H9 (cell line): ENCODE results near the gene LARGE1. TPM values are rescaled to one million over a fixed set of nuclear protein-coding genes. Genes with fewer than 3 reads are reported as not detected.

Experiments
- DNase-seq: peaks from one replicate; pipeline ENCODE4 v3.0.0-alpha.2; 2017
- H2AFZ ChIP-seq: one replicate; pipeline ENCODE4 v1.6.1; 2013; ENCODE audit warnings: mild to moderate bottlenecking, low read length, control low read depth, moderate library complexity
- H2AK5ac ChIP-seq: 2 replicates; pipeline ENCODE4 v1.6.1; 2013; ENCODE audit warnings: low read length, control low read depth, mixed read lengths; ENCODE audit not compliant: insufficient read length
- H2BK120ac ChIP-seq: one replicate; pipeline ENCODE4 v1.6.1; 2013; ENCODE audit warnings: low read depth, mild to moderate bottlenecking, low read length, control low read depth, inconsistent platforms; ENCODE audit not compliant: poor library complexity, severe bottlenecking
- H2BK12ac ChIP-seq: 2 replicates; pipeline ENCODE4 v1.6.1; 2013; ENCODE audit warnings: low read length, control low read depth, mixed read lengths, low read depth; ENCODE audit not compliant: insufficient read length
- H2BK15ac ChIP-seq: 2 replicates; pipeline ENCODE4 v1.6.1; 2013; ENCODE audit warnings: low read depth, low read length, control low read depth
- H2BK20ac ChIP-seq: one replicate; pipeline ENCODE4 v1.6.1; 2013; ENCODE audit warnings: low read depth, mild to moderate bottlenecking, low read length, control low read depth, inconsistent platforms; ENCODE audit not compliant: poor library complexity, severe bottlenecking
- H2BK5ac ChIP-seq: 2 replicates; pipeline ENCODE4 v1.6.1; 2013; ENCODE audit warnings: low read length, control low read depth, mixed read lengths; ENCODE audit not compliant: insufficient read length
- H3K14ac ChIP-seq: 2 replicates; pipeline ENCODE4 v1.6.1; 2013; ENCODE audit warnings: low read length, control low read depth; ENCODE audit not compliant: insufficient read depth
- H3K18ac ChIP-seq: 2 replicates; pipeline ENCODE4 v1.6.1; 2013; ENCODE audit warnings: low read depth, mild to moderate bottlenecking, mixed read lengths, low read length, control low read depth; ENCODE audit not compliant: insufficient read length
- H3K23ac ChIP-seq: 2 replicates; pipeline ENCODE4 v1.6.1; 2013; ENCODE audit warnings: low read length, control low read depth, mixed read lengths, low read depth; ENCODE audit not compliant: insufficient read length
- H3K23me2 ChIP-seq: 2 replicates; pipeline ENCODE4 v1.6.1; 2013; ENCODE audit warnings: low read depth, mild to moderate bottlenecking, mixed read lengths, low read length, control low read depth; ENCODE audit not compliant: insufficient read length, poor library complexity, severe bottlenecking
- H3K27ac ChIP-seq: 2 replicates; pipeline ENCODE4 v1.5.1; 2013; ENCODE audit warnings: low read length, control low read depth, mixed read lengths, low read depth; ENCODE audit not compliant: insufficient read length
- H3K27me3 ChIP-seq: 2 replicates; pipeline ENCODE4 v1.6.1; 2013; ENCODE audit warnings: low read length, control low read depth, inconsistent platforms; ENCODE audit not compliant: insufficient read depth
- H3K4ac ChIP-seq: 2 replicates; pipeline ENCODE4 v1.6.1; 2013; ENCODE audit warnings: low read depth, mild to moderate bottlenecking, control low read depth, inconsistent platforms, low read length, moderate library complexity
- H3K4me1 ChIP-seq: 2 replicates; pipeline ENCODE4 v1.6.1; 2013; ENCODE audit warnings: low read length, control low read depth, inconsistent platforms; ENCODE audit not compliant: insufficient read depth
- H3K4me2 ChIP-seq: 2 replicates; pipeline ENCODE4 v1.6.1; 2013; ENCODE audit warnings: low read length, control low read depth, mixed read lengths; ENCODE audit not compliant: insufficient read length, insufficient read depth
- H3K56ac ChIP-seq: 2 replicates; pipeline ENCODE4 v1.6.1; 2013; ENCODE audit warnings: low read depth, mild to moderate bottlenecking, mixed read lengths, low read length, control low read depth; ENCODE audit not compliant: insufficient read length
- H3K79me1 ChIP-seq: 2 replicates; pipeline ENCODE4 v1.6.1; 2013; ENCODE audit warnings: low read depth, mild to moderate bottlenecking, moderate library complexity, low read length, control low read depth, inconsistent platforms; ENCODE audit not compliant: insufficient read depth, poor library complexity, severe bottlenecking
- H3K79me2 ChIP-seq: 2 replicates; pipeline ENCODE4 v1.6.1; 2013; ENCODE audit warnings: low read length, control low read depth, inconsistent platforms; ENCODE audit not compliant: insufficient read depth
- H3K9ac ChIP-seq: 2 replicates; pipeline ENCODE4 v1.6.1; 2013; ENCODE audit warnings: low read length, control low read depth, mixed read lengths; ENCODE audit not compliant: insufficient read length; ENCODE audit errors: extremely low read depth
- H3K9me3 ChIP-seq: one replicate; pipeline ENCODE4 v1.6.1; 2013; ENCODE audit warnings: low read depth, low read length, inconsistent platforms; ENCODE audit not compliant: control insufficient read depth
- H3T11ph ChIP-seq: one replicate; pipeline ENCODE4 v1.6.1; 2013; ENCODE audit warnings: mild to moderate bottlenecking, low read length, control low read depth, inconsistent platforms
- H4K20me1 ChIP-seq: one replicate; pipeline ENCODE4 v1.6.1; 2013; ENCODE audit not compliant: control insufficient read depth, insufficient read length, insufficient read depth
- H4K5ac ChIP-seq: 2 replicates; pipeline ENCODE4 v1.6.1; 2013; ENCODE audit warnings: low read depth, mild to moderate bottlenecking, mixed read lengths, low read length, control low read depth; ENCODE audit not compliant: insufficient read length
- H4K8ac ChIP-seq: replicated peaks from 2 replicates; pipeline ENCODE4 v1.6.1; 2013; ENCODE audit warnings: low read length, control low read depth, mixed read lengths, low read depth; ENCODE audit not compliant: insufficient read length
- H4K91ac ChIP-seq: 2 replicates; pipeline ENCODE4 v1.6.1; 2013; ENCODE audit warnings: low read depth, mild to moderate bottlenecking, moderate library complexity, mixed read lengths, low read length, control low read depth; ENCODE audit not compliant: insufficient read length
- H3K27ac Mint-ChIP-seq, 3 experiments: 2 replicates in 2 of 3; 3 replicates in 1 of 3; pipeline ENCODE4 v1.8.0; 2020 to 2021; ENCODE audit warnings: mixed read lengths in 3 of 3, mild to moderate bottlenecking in 1 of 3, moderate library complexity in 1 of 3
- H3K27me3 Mint-ChIP-seq: 2 replicates; pipeline ENCODE4 v1.8.0; 2021; ENCODE audit warnings: low read depth, mild to moderate bottlenecking, moderate library complexity, mixed read lengths
- H3K36me3 Mint-ChIP-seq, 3 experiments: 2 replicates in 2 of 3; 3 replicates in 1 of 3; pipeline ENCODE4 v1.8.0; 2020 to 2021; ENCODE audit warnings: low read depth in 3 of 3, mixed read lengths in 3 of 3; ENCODE audit not compliant: insufficient read depth in 1 of 3
- H3K4me1 Mint-ChIP-seq, 2 experiments: 2 replicates each; pipeline ENCODE4 v1.8.0; 2020; ENCODE audit warnings: mixed read lengths in 2 of 2
- H3K4me3 Mint-ChIP-seq, 2 experiments: 2 replicates in 1 of 2; 3 replicates in 1 of 2; pipeline ENCODE4 v1.8.0; 2020 to 2021; ENCODE audit warnings: mild to moderate bottlenecking in 2 of 2, mixed read lengths in 2 of 2, moderate library complexity in 1 of 2
- H3K9me3 Mint-ChIP-seq, 2 experiments: 2 replicates in 1 of 2; 3 replicates in 1 of 2; pipeline ENCODE4 v1.8.0; 2020; ENCODE audit warnings: mild to moderate bottlenecking in 2 of 2, mixed read lengths in 2 of 2, moderate library complexity in 1 of 2
- CTCF ChIP-seq: fragments of 200-600 bp; sonication (generic); conservative IDR thresholded peaks from 3 replicates; pipeline ENCODE4 v1.8.0; 2021; ENCODE audit warnings: antibody characterized with exemption, mild to moderate bottlenecking
- WGBS: extraction: QIAGEN DNeasy Blood & Tissue Kit; methylation state at CpG from one replicate; pipeline ENCODE4 v1.1.7; 2013; ENCODE audit warnings: missing lambda C conversion rate, low lambda C conversion rate, mixed read lengths; ENCODE audit not compliant: insufficient read length; ENCODE audit errors: extremely low coverage; 5-methylcytosine and 5-hydroxymethylcytosine counted together
- total RNA-seq: library from RNA; stranded (reverse); gene quantifications from 2 replicates; pipeline ENCODE4 v1.2.1, GENCODE V29; 2021

The LARGE1 gene
- total RNA-seq, 1 experiment from 2014 or later: 43.5 TPM

GRCh38 chr22:33337524-33337923 lies 582.8 kb downstream of the LARGE1 start:
- Histone ChIP-seq H4K5ac (no peak overlapping the region), H3K56ac (no peak overlapping the region), H2AK5ac (no peak overlapping the region), H3K9ac (no peak overlapping the region), H2BK15ac (no peak overlapping the region), H3T11ph (no peak overlapping the region), H2AFZ (no peak overlapping the region), H3K14ac (no peak overlapping the region), H3K9me3 (no peaks in the 10 kb centered on the region), H4K91ac (no peak overlapping the region), H4K8ac (no peak overlapping the region), H3K23ac (no peak overlapping the region), H4K20me1 (no peaks in the 10 kb centered on the region), H3K27me3 (no peaks in the 10 kb centered on the region), H3K18ac (no peak overlapping the region), H2BK12ac (no peak overlapping the region), H3K4me1 (no peaks in the 10 kb centered on the region), H3K4ac (no peak overlapping the region), H3K79me1 (no peaks in the 10 kb centered on the region), H3K23me2 (no peaks in the 10 kb centered on the region), H2BK20ac (no peak overlapping the region), H3K27ac (no peak overlapping the region), H2BK5ac (no peak overlapping the region), H3K79me2 (no peaks in the 10 kb centered on the region), H2BK120ac (no peak overlapping the region), H3K4me2 (no peak overlapping the region)
- peaks cover 3% of the 10 kb centered on the region for H3K27me3 Mint-ChIP-seq
- no CpG with 5 or more reads among the region's 10 CpGs for WGBS
- H3K36me3 Mint-ChIP-seq: peaks cover 3 to 19% (median 18%) of the 10 kb centered on the region in 3 experiments; a peak in 6 of 7 replicates
- H3K27ac Mint-ChIP-seq: peak overlapping the region in 1 of 3 experiments; percentile 57; a peak in 1 of 7 replicates
- H3K4me1 Mint-ChIP-seq: peaks cover 0 to 3% of the 10 kb centered on the region in 2 experiments; a peak in 1 of 4 replicates
- no peak for TF ChIP-seq CTCF
- no peak for DNase-seq
- no peak overlapping the region for H3K4me3 Mint-ChIP-seq
- H3K9me3 Mint-ChIP-seq: no peaks in the 10 kb centered on the region
